ENCODE data around the gene XCL1.
"Not testable (repeated sequence)": the region's sequence is repeated elsewhere in the genome, so short reads cannot be mapped to it uniquely, and the experiment has no call there.

Gene XCL1

DNA sequence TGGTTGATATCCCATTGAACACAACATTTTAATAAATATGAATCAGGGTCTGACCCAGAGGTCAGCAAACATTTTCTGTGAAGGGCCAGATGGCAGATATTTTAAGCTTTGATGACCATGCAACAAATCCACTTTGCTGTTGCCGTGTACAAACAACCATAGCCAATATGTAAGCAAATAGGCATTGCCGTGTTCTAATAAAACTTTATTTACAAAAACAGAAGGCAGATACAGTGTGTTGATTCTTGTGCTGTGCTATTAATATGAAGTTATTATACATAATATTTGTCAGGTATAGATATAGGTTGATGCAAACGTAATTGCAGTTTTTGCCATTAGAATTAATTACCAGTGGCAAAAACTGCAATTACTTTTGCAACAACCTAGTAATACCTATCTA lies 8.8 kb upstream of the XCL1 start:
- DNase-seq (ENCODE audit: low spot score), result no peak

- no peak for DNase-seq (ENCODE audit: low spot score)
Measured at GRCh38 chr1:168568346-168568745, 8.1 kb upstream of the XCL1 start.

DNA sequence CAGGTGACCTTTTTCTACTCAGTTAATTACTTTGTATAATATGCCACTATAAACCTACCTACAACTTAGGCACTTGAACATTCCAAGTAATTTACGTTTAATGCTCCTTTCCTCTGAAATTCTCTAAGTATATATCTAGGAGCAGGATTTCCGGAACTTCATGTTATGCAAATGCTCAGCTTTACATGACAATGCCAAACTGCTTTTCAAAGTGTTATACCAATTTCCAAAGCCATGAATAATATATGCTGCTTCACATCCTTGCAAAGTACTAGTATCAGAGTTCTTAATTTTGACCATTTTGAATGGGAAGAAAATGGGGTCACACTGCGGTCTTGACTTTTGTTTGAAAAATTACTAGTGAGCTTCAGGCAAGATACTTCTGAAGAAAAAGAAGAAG lies 5.8 kb upstream of the XCL1 start:
- no peak for DNase-seq (ENCODE audit: low spot score)

- DNase-seq (ENCODE audit: low spot score), result no peak
Measured at GRCh38 chr1:168572633-168573032, 3.8 kb upstream of the XCL1 start.

DNA sequence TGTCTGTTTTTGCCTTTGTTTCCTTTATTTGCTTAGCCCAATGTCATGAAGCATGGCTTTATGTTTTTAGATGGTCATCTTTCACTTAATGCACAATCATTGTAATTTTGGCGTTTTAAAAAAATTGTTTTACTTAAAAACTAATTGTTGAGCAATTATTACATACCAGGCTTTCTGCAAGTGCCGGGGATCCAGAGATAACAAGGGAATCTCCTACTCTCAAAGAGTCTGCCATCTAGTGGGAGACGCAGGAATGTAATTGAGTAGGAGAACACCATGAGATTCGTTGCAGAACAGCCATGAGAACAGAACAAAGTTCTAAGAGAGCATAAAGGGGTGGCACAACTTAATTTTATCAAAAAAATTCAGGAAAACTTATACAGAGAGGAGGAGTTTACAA lies 2.2 kb upstream of the XCL1 start:
- DNase-seq (ENCODE audit: low spot score), result not testable (repeated sequence)

- peak; percentile 55 for DNase-seq (ENCODE audit: low spot score)
Measured at GRCh38 chr1:168578531-168579185, 2.3 kb downstream of the XCL1 start.

- not testable (repeated sequence) for DNase-seq (ENCODE audit: low spot score)
Measured at GRCh38 chr1:168580290-168580689, 3.9 kb downstream of the XCL1 start.

DNA sequence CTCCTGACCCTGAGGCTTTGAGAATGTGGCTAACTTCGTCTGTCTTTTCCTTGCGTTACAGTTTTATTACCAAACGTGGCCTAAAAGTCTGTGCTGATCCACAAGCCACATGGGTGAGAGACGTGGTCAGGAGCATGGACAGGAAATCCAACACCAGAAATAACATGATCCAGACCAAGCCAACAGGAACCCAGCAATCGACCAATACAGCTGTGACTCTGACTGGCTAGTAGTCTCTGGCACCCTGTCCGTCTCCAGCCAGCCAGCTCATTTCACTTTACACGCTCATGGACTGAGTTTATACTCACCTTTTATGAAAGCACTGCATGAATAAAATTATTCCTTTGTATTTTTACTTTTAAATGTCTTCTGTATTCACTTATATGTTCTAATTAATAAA lies 4.6 kb downstream of the XCL1 start:
- not testable (repeated sequence) for DNase-seq (ENCODE audit: low spot score)

DNA sequence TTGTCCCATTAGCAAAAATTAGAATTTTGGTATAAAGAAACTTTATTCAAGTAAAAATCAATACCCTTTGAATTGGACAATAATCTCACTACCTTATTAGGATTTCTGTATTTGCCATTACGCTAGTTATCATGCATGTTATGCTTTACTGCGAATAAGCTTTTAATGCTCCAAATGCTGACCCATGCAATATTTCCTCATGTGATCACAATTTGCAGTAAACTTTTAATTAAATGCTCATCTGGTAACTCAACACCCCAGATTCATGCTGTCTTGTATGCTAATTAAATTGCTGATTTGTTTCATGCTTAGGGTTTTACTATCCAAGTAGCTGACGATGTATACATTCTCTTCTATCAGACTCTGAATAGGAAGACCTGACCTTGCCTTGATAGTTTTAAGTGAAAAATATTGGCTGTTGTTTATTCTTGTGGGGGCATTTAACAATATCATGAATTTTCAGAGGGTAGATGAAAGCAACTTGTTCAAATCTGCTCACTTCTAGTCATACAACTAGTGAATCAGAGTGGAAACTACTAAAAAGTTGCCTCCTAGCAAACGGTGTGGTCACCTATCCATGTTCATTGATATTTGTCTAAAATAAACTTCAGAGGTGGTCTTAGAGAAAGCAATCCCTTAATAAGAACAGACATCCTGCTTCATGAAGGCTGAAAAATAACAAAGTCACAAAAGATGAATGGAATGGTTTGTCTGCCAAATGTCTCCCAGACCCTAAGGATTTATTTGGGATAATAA lies 5.6 kb downstream of the XCL1 start:
- DNase-seq (ENCODE audit: low spot score), result no peak

DNA sequence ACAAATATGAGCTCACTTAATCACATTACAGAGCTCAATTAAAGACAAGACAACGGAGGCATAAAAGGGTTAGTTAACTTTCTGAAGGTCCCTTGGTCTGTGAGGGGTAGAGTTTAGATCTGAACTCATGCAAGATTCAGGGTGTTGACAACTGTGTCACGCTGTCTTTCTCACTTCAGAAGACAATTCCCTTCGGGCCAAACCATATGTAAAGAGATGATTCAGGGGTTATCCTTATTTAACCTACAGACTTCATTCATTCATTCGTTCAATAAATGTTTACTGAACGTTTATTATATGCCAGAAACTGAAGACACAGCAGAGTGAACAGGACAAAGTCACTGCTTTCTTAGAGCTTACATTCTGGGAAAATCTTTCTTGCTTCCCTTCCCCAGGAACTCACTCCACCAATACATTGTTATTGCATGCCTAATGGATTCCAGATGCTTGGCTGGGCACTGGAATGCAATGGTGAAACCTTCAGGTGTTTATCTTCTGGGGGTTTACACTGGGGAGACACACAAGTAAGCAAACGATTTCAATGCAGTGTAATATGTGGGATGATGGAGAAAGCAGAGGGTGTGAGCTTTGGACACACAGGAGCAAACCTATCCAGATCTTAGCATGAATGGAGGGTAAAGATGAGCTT lies 6.4 kb downstream of the XCL1 start:
- DNase-seq (ENCODE audit: low spot score), result no peak

GRCh38 chr1:168583571-168583970 lies 7.2 kb downstream of the XCL1 start:
- no peak for DNase-seq (ENCODE audit: low spot score)

GRCh38 chr1:168585191-168585590 lies 8.8 kb downstream of the XCL1 start:
- no peak for DNase-seq (ENCODE audit: low spot score)

GRCh38 chr1:168585937-168586336 lies 9.5 kb downstream of the XCL1 start:
- no peak for DNase-seq (ENCODE audit: low spot score)

DNA sequence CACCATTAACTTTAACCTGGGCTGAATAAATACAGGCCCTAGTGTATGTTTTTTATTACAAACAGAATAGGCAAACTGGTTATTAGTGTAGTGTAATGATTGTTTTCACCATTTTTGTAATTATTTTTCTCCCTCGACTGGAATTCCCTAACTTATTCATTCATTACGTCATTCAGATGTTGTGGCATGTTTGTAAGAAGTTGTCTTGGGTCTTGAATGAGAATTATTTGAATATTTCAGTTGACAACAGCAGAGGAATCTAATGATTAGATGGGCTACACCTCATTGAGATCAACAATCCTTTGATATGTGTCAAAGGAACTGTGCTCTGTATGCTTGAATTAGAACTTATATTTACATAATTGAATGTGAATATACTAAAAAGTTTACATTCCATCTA lies 12.8 kb downstream of the XCL1 start:
- no peak for DNase-seq (ENCODE audit: low spot score)

DNA sequence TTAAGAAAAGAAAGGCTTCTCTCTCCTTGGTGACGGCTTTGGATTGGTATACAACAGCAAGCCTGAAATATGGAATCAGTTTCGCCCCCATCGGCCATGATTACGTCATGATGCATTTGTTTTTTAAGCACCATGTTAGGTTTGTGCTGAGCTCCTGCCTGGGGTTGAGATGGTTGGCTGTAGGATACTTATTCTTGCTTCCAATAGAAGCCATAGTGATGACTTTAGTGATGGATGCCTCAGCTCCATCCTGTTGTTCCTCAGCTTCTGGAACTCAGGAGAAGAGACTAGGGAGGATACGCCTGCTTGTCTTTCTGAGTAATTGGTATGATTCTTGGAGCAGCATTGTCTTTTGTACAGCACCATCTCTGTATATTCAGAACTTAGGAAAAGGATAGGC lies 14.7 kb downstream of the XCL1 start:
- no peak for DNase-seq (ENCODE audit: low spot score)

- no peak for DNase-seq (ENCODE audit: low spot score)
Measured at GRCh38 chr1:168591641-168592250, 15.3 kb downstream of the XCL1 start.

DNA sequence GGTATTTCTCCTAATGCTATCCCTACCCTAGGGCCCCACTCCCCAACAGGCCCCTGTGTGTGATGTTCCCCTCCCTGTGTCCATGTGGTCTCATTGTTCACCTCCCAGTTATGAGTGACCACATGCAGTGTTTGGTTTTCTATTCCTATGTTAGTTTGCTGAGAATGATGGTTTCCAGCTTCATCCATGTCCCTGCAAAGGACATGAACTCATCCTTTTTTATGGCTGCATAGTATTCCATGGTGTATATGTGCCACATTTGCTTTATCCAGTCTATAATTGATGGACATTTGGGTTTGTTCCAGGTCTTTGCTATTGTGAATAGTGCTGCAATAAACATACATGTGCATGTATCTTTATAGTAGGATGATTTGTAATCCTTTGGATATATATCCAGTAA lies 19.0 kb downstream of the XCL1 start:
- DNase-seq (ENCODE audit: low spot score), result not testable (repeated sequence)

GRCh38 chr1:168598125-168598524 lies 21.7 kb downstream of the XCL1 start:
- no peak for DNase-seq (ENCODE audit: low spot score)

DNA sequence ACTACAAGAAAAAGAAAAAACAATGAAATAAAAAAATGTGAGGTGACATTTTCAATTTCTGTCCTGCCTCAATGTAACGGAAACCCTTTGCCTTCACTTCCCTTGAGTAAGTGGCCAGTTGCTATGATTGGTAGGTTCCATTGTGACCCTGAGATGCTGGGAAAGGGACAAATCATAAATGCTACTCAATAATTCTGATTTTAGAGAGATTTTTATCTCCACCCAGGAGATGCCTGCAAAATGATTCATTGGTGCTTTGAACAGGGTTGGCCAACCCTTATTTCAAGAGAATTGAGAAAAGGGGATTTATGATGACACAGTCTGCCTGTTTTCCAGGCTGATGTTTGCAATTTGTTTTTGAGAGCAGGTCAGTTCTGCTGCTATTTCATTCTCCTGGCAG lies 22.5 kb downstream of the XCL1 start:
- DNase-seq (ENCODE audit: low spot score), result no peak

DNA sequence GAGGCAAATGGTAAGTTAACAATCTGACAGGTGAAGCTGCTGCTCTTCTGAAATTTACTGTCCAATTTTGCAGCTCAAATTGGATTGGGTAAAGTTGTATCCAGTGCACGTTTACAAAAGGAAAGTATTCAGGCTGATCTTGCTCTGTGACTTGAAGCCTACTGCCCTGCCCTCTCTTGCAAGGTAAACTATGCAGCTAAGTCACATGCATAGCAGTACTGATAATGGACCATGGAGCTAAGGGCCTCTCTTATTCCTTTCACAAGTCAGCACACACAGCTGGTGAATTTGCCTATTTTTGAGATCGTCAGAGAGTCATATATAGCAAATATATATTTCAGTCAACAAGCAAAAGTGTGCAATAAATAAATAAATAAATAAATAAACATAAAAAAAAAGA lies 23.2 kb downstream of the XCL1 start:
- no peak for DNase-seq (ENCODE audit: low spot score)

DNA sequence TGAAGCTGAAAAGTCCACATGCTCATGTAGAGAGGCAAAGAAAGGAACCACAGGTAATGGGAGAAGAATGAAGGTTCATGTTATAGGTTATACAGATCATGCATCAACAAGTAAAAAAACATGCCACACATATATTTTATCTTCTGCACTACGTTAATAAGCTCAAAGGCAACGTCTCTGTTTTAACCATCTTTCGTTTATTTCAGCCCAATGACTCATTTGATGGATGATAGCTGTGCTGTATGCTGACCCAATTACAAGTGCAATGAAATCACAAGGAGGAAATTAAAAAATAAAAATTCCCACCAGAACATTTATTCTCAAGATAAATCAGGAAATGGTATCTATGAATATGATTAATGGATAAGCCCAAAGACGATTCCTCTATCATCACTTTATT lies 24.6 kb downstream of the XCL1 start:
- no peak for DNase-seq (ENCODE audit: low spot score)

GRCh38 chr1:168603501-168604110 lies 27.2 kb downstream of the XCL1 start:
- DNase-seq (ENCODE audit: low spot score), result peak; percentile 79

All from cerebellar cortex (tissue), 1 donor.